ENCODE results near the gene ATCAY.

GRCh38 chr19:3923096-3923758 lies 42.7 kb downstream of the ATCAY start:
- TF ChIP-seq, protein P1, sequence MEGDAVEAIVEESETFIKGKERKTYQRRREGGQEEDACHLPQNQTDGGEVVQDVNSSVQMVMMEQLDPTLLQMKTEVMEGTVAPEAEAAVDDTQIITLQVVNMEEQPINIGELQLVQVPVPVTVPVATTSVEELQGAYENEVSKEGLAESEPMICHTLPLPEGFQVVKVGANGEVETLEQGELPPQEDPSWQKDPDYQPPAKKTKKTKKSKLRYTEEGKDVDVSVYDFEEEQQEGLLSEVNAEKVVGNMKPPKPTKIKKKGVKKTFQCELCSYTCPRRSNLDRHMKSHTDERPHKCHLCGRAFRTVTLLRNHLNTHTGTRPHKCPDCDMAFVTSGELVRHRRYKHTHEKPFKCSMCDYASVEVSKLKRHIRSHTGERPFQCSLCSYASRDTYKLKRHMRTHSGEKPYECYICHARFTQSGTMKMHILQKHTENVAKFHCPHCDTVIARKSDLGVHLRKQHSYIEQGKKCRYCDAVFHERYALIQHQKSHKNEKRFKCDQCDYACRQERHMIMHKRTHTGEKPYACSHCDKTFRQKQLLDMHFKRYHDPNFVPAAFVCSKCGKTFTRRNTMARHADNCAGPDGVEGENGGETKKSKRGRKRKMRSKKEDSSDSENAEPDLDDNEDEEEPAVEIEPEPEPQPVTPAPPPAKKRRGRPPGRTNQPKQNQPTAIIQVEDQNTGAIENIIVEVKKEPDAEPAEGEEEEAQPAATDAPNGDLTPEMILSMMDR (IDR thresholded peaks at IDR 0.05) = no peak
- TF ChIP-seq POLR2A (IDR thresholded peaks at IDR 0.05) (no peak), POLR2AphosphoS5 (IDR thresholded peaks at IDR 0.05) (no peak)
